ENCODE measurements around the gene ABCA2.

ABCA2 gene

GRCh38 chr9:137027369-137028262 is at the start of gene ABCA2:
TSS of gene ABCA2 (minus strand) at chr9:137028237. CDS start at chr9:137028140, 97 bp downstream.
- peak within 1 kb of the TSS; percentile 55 for H3K4me3 ChIP-seq (ENCODE audit: low read length)
- TF ChIP-seq CTCF (conservative IDR thresholded peaks at IDR 0.05; ENCODE audit: low read depth, low read length): no peak
- no peak for DNase-seq (ENCODE audit: low read depth)

GRCh38 chr9:137077010-137077747 is 49.1 kb upstream of the ABCA2 start, which contains the start of gene UAP1L1:
TSS of gene UAP1L1 (plus strand) at chr9:137077517. CDS start at chr9:137077533, 16 bp downstream.
- no peak for DNase-seq (ENCODE audit: low read depth)
- TF ChIP-seq CTCF (conservative IDR thresholded peaks at IDR 0.05; ENCODE audit: low read depth, low read length): no peak
- peak within 1 kb of the TSS; percentile 64 for H3K4me3 ChIP-seq (ENCODE audit: low read length)

- no peak for DNase-seq (ENCODE audit: low read depth)
- peak overlapping the region; percentile 33 for H3K4me3 ChIP-seq (ENCODE audit: low read length)
- no peak for TF ChIP-seq CTCF (conservative IDR thresholded peaks at IDR 0.05; ENCODE audit: low read depth, low read length)
These were observed 48.6 kb upstream of the ABCA2 start for GRCh38 chr9:137076636-137077009.

- TF ChIP-seq CTCF (conservative IDR thresholded peaks at IDR 0.05; ENCODE audit: low read depth, low read length): no peak
- no peak for DNase-seq (ENCODE audit: low read depth)
- H3K4me3 ChIP-seq (ENCODE audit: low read length): no peak overlapping the region
These were observed 47.3 kb upstream of the ABCA2 start for GRCh38 chr9:137075275-137075775.

GRCh38 chr9:137074657-137075274 is 46.7 kb upstream of the ABCA2 start:
- DNase-seq (ENCODE audit: low read depth): no peak
- no peak overlapping the region for H3K4me3 ChIP-seq (ENCODE audit: low read length)
- no peak for TF ChIP-seq CTCF (conservative IDR thresholded peaks at IDR 0.05; ENCODE audit: low read depth, low read length)

GRCh38 chr9:137073992-137074399 is 46.0 kb upstream of the ABCA2 start:
- TF ChIP-seq CTCF (conservative IDR thresholded peaks at IDR 0.05; ENCODE audit: low read depth, low read length): no peak
- DNase-seq (ENCODE audit: low read depth): no peak
- no peak overlapping the region for H3K4me3 ChIP-seq (ENCODE audit: low read length)
